CD4-positive, CD25-positive, alpha-beta regulatory T cell (primary cell): ENCODE results near the gene PYROXD2. TPM values are rescaled to one million over a fixed set of nuclear protein-coding genes. Genes with fewer than 3 reads are reported as not detected.

Experiments used
- ATAC-seq, 2 donors: fragments of 150-1000 bp; cut with Tn5 transposase; one replicate each; pipeline ENCODE4 v1.10.0; 2021; ENCODE audit warnings: low read depth in 2 of 2, moderate number of reproducible peaks in 2 of 2, moderate library complexity in 1 of 2
- DNase-seq, 3 donors: peaks; one replicate each; pipeline versions ENCODE4 v3.0.0 to v3.0.0-alpha.2; 2012 to 2022; ENCODE audit warnings: mixed read lengths in 1 of 3
- H3K27ac ChIP-seq: one replicate; pipeline ENCODE4 v1.7.0; 2013; ENCODE audit warnings: mild to moderate bottlenecking, low read length; ENCODE audit not compliant: insufficient read depth, poor library complexity, severe bottlenecking
- H3K27me3 ChIP-seq: one replicate; pipeline ENCODE4 v1.7.0; 2013; ENCODE audit warnings: low read length; ENCODE audit not compliant: control insufficient read depth, insufficient read depth
- H3K36me3 ChIP-seq: one replicate; pipeline ENCODE4 v1.7.0; 2013; ENCODE audit warnings: mild to moderate bottlenecking, low read length, moderate library complexity; ENCODE audit not compliant: control insufficient read depth, insufficient read depth
- H3K4me1 ChIP-seq: 2 replicates; pipeline ENCODE4 v1.7.0; 2013; ENCODE audit warnings: mild to moderate bottlenecking, low read length; ENCODE audit not compliant: insufficient read depth, control insufficient read depth, poor library complexity, severe bottlenecking
- H3K4me3 ChIP-seq: one replicate; pipeline ENCODE4 v1.7.0; 2013; ENCODE audit warnings: low read depth, mild to moderate bottlenecking, low read length, moderate library complexity
- H3K9me3 ChIP-seq, 2 experiments: 1 replicate in 1 of 2; 2 replicates in 1 of 2; pipeline ENCODE4 v1.7.0; 2013; ENCODE audit warnings: low read length in 2 of 2, mild to moderate bottlenecking in 1 of 2, moderate library complexity in 1 of 2; ENCODE audit not compliant: control insufficient read depth in 2 of 2
- H3K27ac Mint-ChIP-seq, 3 donors: one replicate each; pipeline ENCODE4 v1.8.0; 2020 to 2022; ENCODE audit warnings: mild to moderate bottlenecking in 3 of 3, mixed read lengths in 3 of 3, moderate library complexity in 2 of 3
- H3K27me3 Mint-ChIP-seq: one replicate; pipeline ENCODE4 v1.8.0; 2022; ENCODE audit warnings: mild to moderate bottlenecking, mixed read lengths
- H3K36me3 Mint-ChIP-seq: one replicate; pipeline ENCODE4 v1.8.0; 2020; ENCODE audit warnings: mixed read lengths
- H3K4me1 Mint-ChIP-seq, 4 donors: one replicate each; pipeline ENCODE4 v1.8.0; 2020 to 2022; ENCODE audit warnings: mixed read lengths in 4 of 4, mild to moderate bottlenecking in 1 of 4
- H3K4me3 Mint-ChIP-seq, 4 donors: one replicate each; pipeline ENCODE4 v1.8.0; 2020 to 2022; ENCODE audit warnings: mild to moderate bottlenecking in 4 of 4, mixed read lengths in 4 of 4, moderate library complexity in 3 of 4
- H3K9me3 Mint-ChIP-seq, 7 donors: one replicate each; pipeline ENCODE4 v1.8.0; 2020 to 2022; ENCODE audit warnings: mixed read lengths in 7 of 7, mild to moderate bottlenecking in 3 of 7, moderate library complexity in 2 of 7
- polyA plus RNA-seq, 4 donors: library from polyadenylated mRNA; unstranded; fragments of 300-500 nt; fragmentation: Illumina TruSeq; gene quantifications; one replicate each; pipeline ENCODE4 v1.2.3, GENCODE V29; 2021
- total RNA-seq: library from RNA; stranded (reverse); gene quantifications from one replicate; pipeline ENCODE4 v1.2.3, GENCODE V29; 2022

Gene PYROXD2
- total and polyA plus RNA-seq, 5 donors from 2014 or later = 0.34 to 17.8 (median 1.7) TPM

- Histone ChIP-seq H3K27ac (no peak overlapping the region), H3K9me3 (no peaks in the 10 kb centered on the region), H3K4me1 (peaks cover 14% of the 10 kb centered on the region), H3K36me3 (peaks cover 30% of the 10 kb centered on the region), H3K4me3 (no peak overlapping the region), H3K27me3 (no peaks in the 10 kb centered on the region)
- Mint-ChIP-seq H3K36me3 (peaks cover 21% of the 10 kb centered on the region), H3K4me3 (no peak overlapping the region), H3K27ac (peak overlapping the region in 2 of 3 donors; percentile 41 to 44), H3K27me3 (no peaks in the 10 kb centered on the region), H3K9me3 (no peaks in the 10 kb centered on the region), H3K4me1 (peaks cover 0 to 28% (median 15%) of the 10 kb centered on the region in 4 donors)
- DNase-seq (no peak), ATAC-seq (no peak)
Observed at GRCh38 chr10:98416606-98417388, 1.8 kb upstream of the PYROXD2 start.

- DNase-seq = no peak
- H3K27ac Mint-ChIP-seq = peak overlapping the region in 2 of 3 donors; percentile 72 to 89
- no peak overlapping the region for H3K27ac ChIP-seq
- no peaks in the 10 kb centered on the region for H3K9me3 Mint-ChIP-seq
- H3K36me3 Mint-ChIP-seq = peaks cover 16% of the 10 kb centered on the region
- peaks cover 26% of the 10 kb centered on the region for H3K36me3 ChIP-seq
- peak overlapping the region; percentile 22 to 96 (median 90) for H3K4me3 Mint-ChIP-seq
- ATAC-seq = no peak
- peaks cover 0 to 29% (median 15%) of the 10 kb centered on the region in 4 donors for H3K4me1 Mint-ChIP-seq
- no peak overlapping the region for H3K4me3 ChIP-seq
- H3K4me1 ChIP-seq = peaks cover 14% of the 10 kb centered on the region
- H3K9me3 ChIP-seq = no peaks in the 10 kb centered on the region
- H3K27me3 ChIP-seq = no peaks in the 10 kb centered on the region
- no peaks in the 10 kb centered on the region for H3K27me3 Mint-ChIP-seq
Observed at GRCh38 chr10:98415731-98416119, 743 bp upstream of the PYROXD2 start.

- Mint-ChIP-seq H3K27me3 (no peaks in the 10 kb centered on the region), H3K4me1 (peaks cover 0 to 29% (median 15%) of the 10 kb centered on the region in 4 donors), H3K36me3 (peaks cover 11% of the 10 kb centered on the region), H3K9me3 (no peaks in the 10 kb centered on the region), H3K27ac (peak overlapping the region; percentile 89 to 99 (median 98)), H3K4me3 (peak overlapping the region; percentile 86 to 96 (median 93))
- Histone ChIP-seq H3K27me3 (no peaks in the 10 kb centered on the region), H3K36me3 (peaks cover 20% of the 10 kb centered on the region), H3K4me3 (peak overlapping the region; percentile 70), H3K9me3 (no peaks in the 10 kb centered on the region), H3K27ac (peak overlapping the region; percentile 51), H3K4me1 (peaks cover 14% of the 10 kb centered on the region)
- ATAC-seq (no peak), DNase-seq (no peak)
Observed at GRCh38 chr10:98414578-98414931, 427 bp downstream of the PYROXD2 start.

GRCh38 chr10:98411768-98412167 is 3.2 kb downstream of the PYROXD2 start:
- Mint-ChIP-seq H3K27ac (peak overlapping the region in 2 of 3 donors; percentile 49 to 65), H3K27me3 (no peaks in the 10 kb centered on the region), H3K9me3 (no peaks in the 10 kb centered on the region), H3K4me3 (peak overlapping the region in 1 of 4 donors; percentile 16), H3K36me3 (peaks cover 6% of the 10 kb centered on the region), H3K4me1 (peaks cover 0 to 29% (median 17%) of the 10 kb centered on the region in 4 donors)
- no peaks in the 10 kb centered on the region for H3K36me3 ChIP-seq
- peaks cover 14% of the 10 kb centered on the region for H3K4me1 ChIP-seq
- H3K27me3 ChIP-seq = no peaks in the 10 kb centered on the region
- no peak overlapping the region for H3K4me3 ChIP-seq
- H3K27ac ChIP-seq = no peak overlapping the region
- DNase-seq (no peak), ATAC-seq (no peak)
- no peaks in the 10 kb centered on the region for H3K9me3 ChIP-seq

GRCh38 chr10:98411166-98411565 is 3.8 kb downstream of the PYROXD2 start:
- Mint-ChIP-seq H3K36me3 (peaks cover 5% of the 10 kb centered on the region), H3K4me3 (no peak overlapping the region), H3K27ac (peak overlapping the region in 1 of 3 donors; percentile 20), H3K4me1 (peaks cover 0 to 29% (median 17%) of the 10 kb centered on the region in 4 donors), H3K27me3 (no peaks in the 10 kb centered on the region), H3K9me3 (no peaks in the 10 kb centered on the region)
- H3K36me3 ChIP-seq = no peaks in the 10 kb centered on the region
- H3K4me3 ChIP-seq = no peak overlapping the region
- ATAC-seq (no peak), DNase-seq (no peak)
- H3K4me1 ChIP-seq = peaks cover 14% of the 10 kb centered on the region
- no peaks in the 10 kb centered on the region for H3K27me3 ChIP-seq
- H3K27ac ChIP-seq = no peak overlapping the region
- no peaks in the 10 kb centered on the region for H3K9me3 ChIP-seq

- H3K4me3 Mint-ChIP-seq = no peak overlapping the region
- no peaks in the 10 kb centered on the region for H3K9me3 ChIP-seq
- peaks cover 14% of the 10 kb centered on the region for H3K4me1 ChIP-seq
- no peak overlapping the region for H3K4me3 ChIP-seq
- no peak for DNase-seq
- H3K9me3 Mint-ChIP-seq = no peaks in the 10 kb centered on the region
- no peaks in the 10 kb centered on the region for H3K36me3 ChIP-seq
- ATAC-seq = no peak
- peaks cover 0 to 27% (median 17%) of the 10 kb centered on the region in 4 donors for H3K4me1 Mint-ChIP-seq
- no peaks in the 10 kb centered on the region for H3K27me3 ChIP-seq
- H3K27me3 Mint-ChIP-seq = no peaks in the 10 kb centered on the region
- H3K27ac ChIP-seq = no peak overlapping the region
- peaks cover 5% of the 10 kb centered on the region for H3K36me3 Mint-ChIP-seq
- H3K27ac Mint-ChIP-seq = no peak overlapping the region
Observed at GRCh38 chr10:98410759-98411158, 4.2 kb downstream of the PYROXD2 start.

GRCh38 chr10:98410135-98410743 is 4.7 kb downstream of the PYROXD2 start:
- no peaks in the 10 kb centered on the region for H3K36me3 ChIP-seq
- H3K27ac ChIP-seq = no peak overlapping the region
- no peaks in the 10 kb centered on the region for H3K9me3 ChIP-seq
- no peak overlapping the region for H3K4me3 ChIP-seq
- peaks cover 5% of the 10 kb centered on the region for H3K36me3 Mint-ChIP-seq
- H3K4me1 ChIP-seq = peaks cover 12% of the 10 kb centered on the region
- H3K9me3 Mint-ChIP-seq = no peaks in the 10 kb centered on the region
- DNase-seq (no peak), ATAC-seq (no peak)
- H3K4me1 Mint-ChIP-seq = peaks cover 0 to 24% (median 17%) of the 10 kb centered on the region in 4 donors
- H3K27ac Mint-ChIP-seq = no peak overlapping the region
- no peaks in the 10 kb centered on the region for H3K27me3 ChIP-seq
- H3K27me3 Mint-ChIP-seq = no peaks in the 10 kb centered on the region
- no peak overlapping the region for H3K4me3 Mint-ChIP-seq
